Vagina (tissue), 2 donors: Measurements from ENCODE around the gene NSMCE1. TPM values are rescaled to one million over a fixed set of nuclear protein-coding genes. Genes with fewer than 3 reads are reported as not detected.

Experiments used
- DNase-seq, 2 donors: peaks; one replicate each; pipeline ENCODE4 v3.0.0-alpha.2; 2017; ENCODE audit errors: extremely low spot score in 2 of 2
- H3K27ac ChIP-seq: fragments of 200-600 bp; sonication (generic); one replicate; pipeline ENCODE4 v1.5.1; 2019
- H3K27me3 ChIP-seq: fragments of 200-600 bp; sonication (generic); one replicate; pipeline ENCODE4 v1.5.1; 2019
- H3K36me3 ChIP-seq, 2 donors: fragments of 200-600 bp; sonication (generic); one replicate each; pipeline ENCODE4 v1.5.1; 2017 to 2019
- H3K4me1 ChIP-seq: fragments of 200-600 bp; sonication (generic); one replicate; pipeline ENCODE4 v1.5.1; 2019
- H3K4me3 ChIP-seq, 2 donors: fragments of 200-600 bp; sonication (generic); 1 replicate in 1 of 2; 2 replicates in 1 of 2; pipeline ENCODE4 v1.5.1; 2016 to 2019
- H3K9me3 ChIP-seq: fragments of 200-600 bp; sonication (generic); one replicate; pipeline ENCODE4 v1.5.1; 2019
- CTCF ChIP-seq, 3 experiments: fragments of 450-650 bp in 2 of 3; fragments of 200-600 bp in 1 of 3; sonication (generic) in 1 of 3; IDR thresholded peaks; one replicate each; pipeline ENCODE4 v1.5.1; 2017 to 2019; ENCODE audit warnings: antibody characterized with exemption in 3 of 3, mild to moderate bottlenecking in 2 of 3, moderate library complexity in 2 of 3
- POLR2A ChIP-seq, 2 donors: fragments of 450-650 bp; IDR thresholded peaks; one replicate each; pipeline ENCODE4 v1.6.1; 2017; ENCODE audit warnings: antibody characterized with exemption in 2 of 2, mild to moderate bottlenecking in 2 of 2, moderate library complexity in 2 of 2
- POLR2AphosphoS5 ChIP-seq, 2 donors: sonication (generic); formaldehyde crosslinking; IDR thresholded peaks; one replicate each; pipeline ENCODE4 v1.9.0; 2017; ENCODE audit warnings: antibody characterized with exemption in 2 of 2, mild to moderate bottlenecking in 2 of 2, low read depth in 1 of 2; ENCODE audit not compliant: insufficient read depth in 1 of 2
- intact Hi-C: fragments of 100-400 bp; cut with DNase I; formaldehyde crosslinking; loops from one replicate; pipeline ENCODE4 v1.15.1; 2023
- total RNA-seq: library from RNA; depleted of rRNA; stranded (reverse); fragments of >200 nt; gene quantifications from one replicate; pipeline ENCODE4 v1.2.3, GENCODE V29; 2016

The NSMCE1 gene
- total RNA-seq, 1 donor from 2014 or later, result 24.6 TPM

- Histone ChIP-seq H3K27me3 (no peaks in the 10 kb centered on the region), H3K27ac (peak overlapping the region; percentile 58), H3K4me1 (peaks cover 17% of the 10 kb centered on the region), H3K4me3 (no peak overlapping the region), H3K9me3 (no peaks in the 10 kb centered on the region), H3K36me3 (peaks cover 0 to 4% of the 10 kb centered on the region in 2 donors)
- DNase-seq, result no peak
- intact Hi-C loops, result no loop called here
- TF ChIP-seq CTCF (IDR thresholded peaks at IDR 0.05) (no peak), POLR2AphosphoS5 (IDR thresholded peaks at IDR 0.05; ENCODE audit: insufficient read depth in 1 of 2, low read depth in 1 of 2) (no peak)
Measured at GRCh38 chr16:27221576-27222248, 46.9 kb downstream of the NSMCE1 start.

DNA sequence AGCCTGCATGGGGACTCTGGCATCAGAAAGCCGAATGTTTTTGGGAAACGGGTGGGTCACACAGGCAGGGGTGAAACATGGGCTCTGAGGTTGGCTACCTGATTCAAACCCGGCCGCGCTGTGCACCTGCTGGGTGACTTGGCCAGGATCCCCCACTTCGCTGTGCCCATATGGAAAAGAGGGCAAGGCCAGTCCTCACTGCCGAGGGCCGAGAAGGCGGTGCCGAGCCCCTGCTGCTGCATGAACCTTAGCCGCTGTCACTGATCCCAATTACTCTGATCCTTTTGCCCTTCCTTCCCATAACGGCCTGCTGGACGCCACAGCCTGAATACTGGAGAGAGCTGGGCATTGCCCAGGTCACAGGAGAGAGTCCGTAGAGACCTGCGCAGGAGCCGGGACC, 47.6 kb downstream of the NSMCE1 start:
- no peak for TF ChIP-seq CTCF (IDR thresholded peaks at IDR 0.05)
- TF ChIP-seq POLR2AphosphoS5 (IDR thresholded peaks at IDR 0.05; ENCODE audit: insufficient read depth in 1 of 2, low read depth in 1 of 2), result no peak
- no peak for TF ChIP-seq POLR2A (IDR thresholded peaks at IDR 0.05)
- Histone ChIP-seq H3K4me1 (peaks cover 17% of the 10 kb centered on the region), H3K27ac (no peak overlapping the region), H3K9me3 (no peaks in the 10 kb centered on the region), H3K36me3 (peaks cover 0 to 4% of the 10 kb centered on the region in 2 donors), H3K4me3 (no peak overlapping the region), H3K27me3 (no peaks in the 10 kb centered on the region)
- DNase-seq, result no peak
- intact Hi-C loops, result no loop called here

DNA sequence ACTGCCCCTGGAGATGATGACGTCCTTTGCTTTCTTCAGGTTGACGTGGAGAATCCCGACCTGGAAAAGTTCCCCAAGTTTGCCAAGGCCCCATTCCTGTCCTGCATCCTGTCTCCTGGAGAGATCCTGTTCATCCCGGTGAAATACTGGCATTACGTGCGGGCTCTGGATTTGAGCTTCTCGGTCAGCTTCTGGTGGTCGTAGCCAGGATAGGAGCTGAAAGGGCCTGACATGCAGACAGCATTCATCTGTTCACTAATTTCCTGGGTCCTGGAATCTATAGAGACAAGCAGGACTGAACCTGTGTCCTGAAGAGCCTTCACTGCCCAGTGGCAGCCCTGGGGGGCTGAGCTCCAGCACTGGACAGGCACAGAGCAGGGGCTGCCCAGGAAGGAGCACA, 48.0 kb downstream of the NSMCE1 start:
- intact Hi-C loops, result no loop called here
- H3K9me3 ChIP-seq, result no peaks in the 10 kb centered on the region
- TF ChIP-seq POLR2A (IDR thresholded peaks at IDR 0.05), result no peak
- TF ChIP-seq CTCF (IDR thresholded peaks at IDR 0.05), result no peak
- no peak for TF ChIP-seq POLR2AphosphoS5 (IDR thresholded peaks at IDR 0.05; ENCODE audit: insufficient read depth in 1 of 2, low read depth in 1 of 2)
- no peak for DNase-seq
- H3K4me3 ChIP-seq, result no peak overlapping the region
- H3K4me1 ChIP-seq, result peaks cover 17% of the 10 kb centered on the region
- H3K27ac ChIP-seq, result no peak overlapping the region
- peaks cover 0 to 8% of the 10 kb centered on the region in 2 donors for H3K36me3 ChIP-seq
- H3K27me3 ChIP-seq, result no peaks in the 10 kb centered on the region

GRCh38 chr16:27220120-27220519, 48.5 kb downstream of the NSMCE1 start:
- no peak overlapping the region for H3K4me3 ChIP-seq
- peaks cover 17% of the 10 kb centered on the region for H3K4me1 ChIP-seq
- H3K27me3 ChIP-seq, result no peaks in the 10 kb centered on the region
- H3K9me3 ChIP-seq, result no peaks in the 10 kb centered on the region
- H3K27ac ChIP-seq, result no peak overlapping the region
- H3K36me3 ChIP-seq, result peaks cover 0 to 10% of the 10 kb centered on the region in 2 donors
- no peak for DNase-seq
- intact Hi-C loops, result no loop called here
- TF ChIP-seq POLR2AphosphoS5 (IDR thresholded peaks at IDR 0.05; ENCODE audit: insufficient read depth in 1 of 2, low read depth in 1 of 2), result no peak
- no peak for TF ChIP-seq CTCF (IDR thresholded peaks at IDR 0.05)
- TF ChIP-seq POLR2A (IDR thresholded peaks at IDR 0.05), result no peak

DNA sequence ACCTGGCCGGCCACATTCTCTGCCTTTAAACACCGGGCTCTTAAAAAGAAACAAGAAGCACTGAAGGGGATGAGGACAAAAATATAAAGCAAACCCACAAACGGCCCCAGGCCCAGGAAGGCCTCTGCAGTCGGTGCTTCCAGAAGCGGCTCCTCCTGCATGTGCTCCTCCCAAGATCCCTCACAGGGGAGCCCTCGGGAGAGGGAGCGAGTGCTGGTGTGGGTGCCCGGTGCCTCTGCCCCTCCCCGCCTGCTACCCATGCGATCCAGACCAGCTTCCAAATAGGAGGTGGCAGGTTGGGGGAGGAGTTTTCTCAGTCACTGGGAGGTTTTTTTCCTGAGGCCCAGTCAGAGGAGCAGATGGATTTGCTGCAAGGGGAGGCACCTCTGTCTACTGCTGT, 49.4 kb downstream of the NSMCE1 start:
- intact Hi-C loops, result no loop called here
- no peak overlapping the region for H3K4me3 ChIP-seq
- no peak for DNase-seq
- no peaks in the 10 kb centered on the region for H3K27me3 ChIP-seq
- no peak overlapping the region for H3K27ac ChIP-seq
- no peak for TF ChIP-seq POLR2AphosphoS5 (IDR thresholded peaks at IDR 0.05; ENCODE audit: insufficient read depth in 1 of 2, low read depth in 1 of 2)
- TF ChIP-seq CTCF (IDR thresholded peaks at IDR 0.05), result no peak
- TF ChIP-seq POLR2A (IDR thresholded peaks at IDR 0.05), result no peak
- no peaks in the 10 kb centered on the region for H3K9me3 ChIP-seq
- peaks cover 0 to 10% of the 10 kb centered on the region in 2 donors for H3K36me3 ChIP-seq
- H3K4me1 ChIP-seq, result peaks cover 17% of the 10 kb centered on the region
